ENCODE data around the gene IQCF6. TPM values are rescaled to one million over a fixed set of nuclear protein-coding genes. Genes with fewer than 3 reads are reported as not detected.
"Not testable (repeated sequence)": the region's sequence is repeated elsewhere in the genome, so short reads cannot be mapped to it uniquely, and the experiment has no call there.

The IQCF6 gene
- total and polyA plus RNA-seq, 2 experiments from 2014 or later, result not detected

DNA sequence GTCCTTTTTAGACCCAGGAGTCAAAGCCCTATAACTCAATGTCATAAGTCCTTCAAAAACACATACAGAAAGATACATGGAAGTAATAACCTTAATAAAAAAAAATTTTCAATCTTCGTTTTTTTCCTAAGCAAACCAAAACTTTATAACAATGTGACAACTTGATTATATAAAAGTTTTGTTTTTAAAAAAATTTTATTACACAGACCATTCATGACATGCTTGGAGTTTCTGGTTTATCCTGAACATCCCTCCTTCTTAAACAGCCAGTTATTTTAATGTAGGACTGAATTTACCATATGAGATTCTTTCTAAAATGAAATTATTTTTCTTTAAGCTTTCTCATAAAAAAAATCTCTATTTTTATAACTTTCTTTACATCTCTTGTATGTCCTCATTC, 30.7 kb downstream of the IQCF6 start:
- no peaks in the 10 kb centered on the region for H3K27me3 ChIP-seq
- TF ChIP-seq, protein P1, sequence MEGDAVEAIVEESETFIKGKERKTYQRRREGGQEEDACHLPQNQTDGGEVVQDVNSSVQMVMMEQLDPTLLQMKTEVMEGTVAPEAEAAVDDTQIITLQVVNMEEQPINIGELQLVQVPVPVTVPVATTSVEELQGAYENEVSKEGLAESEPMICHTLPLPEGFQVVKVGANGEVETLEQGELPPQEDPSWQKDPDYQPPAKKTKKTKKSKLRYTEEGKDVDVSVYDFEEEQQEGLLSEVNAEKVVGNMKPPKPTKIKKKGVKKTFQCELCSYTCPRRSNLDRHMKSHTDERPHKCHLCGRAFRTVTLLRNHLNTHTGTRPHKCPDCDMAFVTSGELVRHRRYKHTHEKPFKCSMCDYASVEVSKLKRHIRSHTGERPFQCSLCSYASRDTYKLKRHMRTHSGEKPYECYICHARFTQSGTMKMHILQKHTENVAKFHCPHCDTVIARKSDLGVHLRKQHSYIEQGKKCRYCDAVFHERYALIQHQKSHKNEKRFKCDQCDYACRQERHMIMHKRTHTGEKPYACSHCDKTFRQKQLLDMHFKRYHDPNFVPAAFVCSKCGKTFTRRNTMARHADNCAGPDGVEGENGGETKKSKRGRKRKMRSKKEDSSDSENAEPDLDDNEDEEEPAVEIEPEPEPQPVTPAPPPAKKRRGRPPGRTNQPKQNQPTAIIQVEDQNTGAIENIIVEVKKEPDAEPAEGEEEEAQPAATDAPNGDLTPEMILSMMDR (IDR thresholded peaks at IDR 0.05; ENCODE audit: low read depth, low read length), result no peak
- no peak overlapping the region for H3K4me3 ChIP-seq
- DNase-seq (ENCODE audit: low read depth in 1 of 2, low spot score in 1 of 2), result no peak
- H3K36me3 ChIP-seq, result no peaks in the 10 kb centered on the region
- H3K9me3 ChIP-seq (ENCODE audit: low read depth), result no peaks in the 10 kb centered on the region
- no peak overlapping the region for H3K27ac ChIP-seq
- no peaks in the 10 kb centered on the region for H3K4me1 ChIP-seq (ENCODE audit: low read depth)

DNA sequence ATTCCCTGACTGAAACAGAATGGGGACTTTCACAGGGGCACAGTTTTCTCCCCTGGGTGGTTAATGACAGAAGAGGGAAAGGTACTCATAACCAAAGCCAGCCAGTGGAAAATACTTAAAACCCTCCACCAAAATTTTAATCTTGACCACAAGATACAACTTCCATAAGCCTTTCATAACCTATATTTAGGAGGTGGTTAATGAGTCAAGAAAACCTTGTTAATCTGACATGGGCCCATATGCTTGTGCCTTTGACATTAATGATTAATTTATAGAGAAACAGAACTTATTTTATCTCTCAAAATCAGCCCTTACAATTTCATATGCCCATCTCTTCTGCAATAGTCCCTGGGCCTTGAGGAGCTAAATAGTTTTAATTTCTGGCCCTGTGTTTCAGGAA, 31.2 kb downstream of the IQCF6 start:
- Histone ChIP-seq H3K4me3 (no peak overlapping the region), H3K27ac (no peak overlapping the region), H3K27me3 (no peaks in the 10 kb centered on the region), H3K4me1 (ENCODE audit: low read depth) (no peaks in the 10 kb centered on the region), H3K36me3 (no peaks in the 10 kb centered on the region), H3K9me3 (ENCODE audit: low read depth) (no peaks in the 10 kb centered on the region)
- DNase-seq (ENCODE audit: low read depth in 1 of 2, low spot score in 1 of 2), result no peak
- TF ChIP-seq, protein P1 (IDR thresholded peaks at IDR 0.05; ENCODE audit: low read depth, low read length), result no peak

DNA sequence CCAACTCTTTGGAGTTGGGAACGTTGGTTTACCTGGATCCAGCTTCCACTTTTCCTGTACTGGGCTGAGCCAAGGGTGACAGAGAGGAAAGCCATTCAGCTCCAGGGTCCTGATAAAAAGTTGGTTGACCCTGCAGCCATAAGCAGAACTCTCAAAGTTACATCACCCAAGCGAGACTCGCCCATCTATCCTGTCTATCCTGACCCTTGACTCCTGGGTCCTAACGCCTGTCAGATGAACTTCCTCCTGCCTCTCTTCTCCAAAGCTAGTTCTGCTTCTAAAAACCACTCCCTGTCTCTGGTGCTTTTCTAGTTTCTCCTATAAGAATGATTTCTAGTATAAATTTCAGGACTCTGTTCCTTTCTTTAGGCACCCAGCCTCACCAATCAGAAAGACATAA, 36.1 kb downstream of the IQCF6 start:
- not testable (repeated sequence) for H3K36me3 ChIP-seq; H3K27ac ChIP-seq; H3K27me3 ChIP-seq; H3K4me1 ChIP-seq (ENCODE audit: low read depth); DNase-seq (ENCODE audit: low read depth in 1 of 2, low spot score in 1 of 2); H3K4me3 ChIP-seq; H3K9me3 ChIP-seq (ENCODE audit: low read depth)

DNA sequence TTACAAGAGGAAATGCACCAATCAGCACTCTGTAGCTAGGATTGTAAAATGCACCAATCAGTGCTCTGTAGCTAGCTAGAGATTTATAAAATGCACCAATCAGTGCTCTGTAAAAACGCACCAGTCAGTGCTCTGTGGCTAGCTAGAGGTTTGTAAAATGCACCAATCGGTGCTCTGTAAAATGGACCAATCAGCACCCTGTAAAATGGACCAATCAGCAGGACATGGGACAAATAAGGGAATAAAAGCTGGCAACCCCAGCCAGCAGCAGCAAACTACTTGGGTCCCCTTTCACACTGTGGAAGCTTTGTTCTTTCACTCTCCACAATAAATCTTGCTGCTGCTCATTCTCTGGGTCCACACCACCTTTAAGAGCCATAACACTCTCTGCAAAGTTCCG, 36.7 kb downstream of the IQCF6 start:
- not testable (repeated sequence) for H3K27ac ChIP-seq; H3K36me3 ChIP-seq; H3K27me3 ChIP-seq; H3K9me3 ChIP-seq (ENCODE audit: low read depth); H3K4me3 ChIP-seq; H3K4me1 ChIP-seq (ENCODE audit: low read depth); DNase-seq (ENCODE audit: low read depth in 1 of 2, low spot score in 1 of 2)

DNA sequence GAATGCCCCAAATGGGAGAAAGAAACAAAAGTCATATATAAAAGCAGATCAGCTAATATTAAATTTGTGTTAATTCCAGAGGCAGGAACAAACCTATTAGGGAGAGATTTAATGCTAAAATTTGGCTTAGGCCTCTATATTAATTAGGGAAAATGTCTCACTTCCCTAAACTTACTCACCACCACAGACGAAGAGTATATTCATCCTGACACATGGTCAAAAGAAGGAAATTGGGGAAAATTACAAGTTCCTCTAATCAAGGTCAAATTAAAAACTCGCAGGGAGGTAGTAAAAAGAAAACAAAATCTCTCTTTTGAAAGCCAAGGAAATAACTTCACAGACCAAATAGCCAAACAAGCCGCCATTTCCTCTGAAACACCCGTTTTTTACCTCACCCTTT, 39.9 kb downstream of the IQCF6 start:
- no peaks in the 10 kb centered on the region for H3K27me3 ChIP-seq
- no peaks in the 10 kb centered on the region for H3K9me3 ChIP-seq (ENCODE audit: low read depth)
- no peak overlapping the region for H3K27ac ChIP-seq
- H3K36me3 ChIP-seq, result no peaks in the 10 kb centered on the region
- DNase-seq (ENCODE audit: low read depth in 1 of 2, low spot score in 1 of 2), result no peak
- TF ChIP-seq, protein P1 (IDR thresholded peaks at IDR 0.05; ENCODE audit: low read depth, low read length), result no peak
- no peaks in the 10 kb centered on the region for H3K4me1 ChIP-seq (ENCODE audit: low read depth)
- H3K4me3 ChIP-seq, result no peak overlapping the region

DNA sequence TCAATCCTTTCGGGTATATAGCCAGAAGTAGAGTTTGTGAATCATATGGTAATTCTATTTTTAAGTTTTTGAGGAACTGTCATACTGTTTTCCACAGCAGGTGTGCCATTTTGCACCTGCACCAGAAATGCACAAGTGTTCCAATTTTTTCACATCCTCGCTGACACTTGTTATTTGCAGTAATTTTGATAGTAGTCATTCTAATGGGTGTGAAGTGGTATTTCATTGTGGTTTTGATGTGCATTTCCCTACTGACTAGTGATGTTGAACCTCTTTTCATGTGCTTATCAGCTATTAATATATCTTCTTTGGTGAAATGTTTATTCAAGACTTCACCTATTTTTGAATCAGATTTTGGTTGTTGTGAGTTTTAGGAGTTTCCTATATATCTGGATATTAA, 43.1 kb downstream of the IQCF6 start:
- no peaks in the 10 kb centered on the region for H3K4me1 ChIP-seq (ENCODE audit: low read depth)
- no peak for DNase-seq (ENCODE audit: low read depth in 1 of 2, low spot score in 1 of 2)
- no peaks in the 10 kb centered on the region for H3K27me3 ChIP-seq
- H3K36me3 ChIP-seq, result no peaks in the 10 kb centered on the region
- no peaks in the 10 kb centered on the region for H3K9me3 ChIP-seq (ENCODE audit: low read depth)
- TF ChIP-seq, protein P1 (IDR thresholded peaks at IDR 0.05; ENCODE audit: low read depth, low read length), result no peak
- no peak overlapping the region for H3K4me3 ChIP-seq
- no peak overlapping the region for H3K27ac ChIP-seq

DNA sequence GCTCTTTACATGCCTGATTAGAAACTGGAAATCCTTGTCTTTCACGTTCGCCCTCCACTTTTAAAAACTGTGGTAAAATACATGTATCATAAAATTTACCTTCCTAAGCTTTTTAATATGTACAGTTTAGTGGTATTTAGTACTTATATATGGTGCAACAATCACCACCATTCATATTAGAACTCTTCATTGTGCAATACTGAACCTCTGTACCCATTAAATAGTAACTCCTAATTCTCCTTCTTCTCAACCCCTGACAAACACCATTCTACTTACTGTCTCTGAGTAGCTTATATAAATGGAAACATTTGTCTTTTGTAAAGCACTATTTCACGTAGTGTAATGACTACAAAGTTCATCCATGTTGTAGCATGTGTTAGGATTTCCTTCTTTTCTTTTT, 44.0 kb downstream of the IQCF6 start:
- no peaks in the 10 kb centered on the region for H3K36me3 ChIP-seq
- TF ChIP-seq, protein P1 (IDR thresholded peaks at IDR 0.05; ENCODE audit: low read depth, low read length), result no peak
- DNase-seq (ENCODE audit: low read depth in 1 of 2, low spot score in 1 of 2), result no peak
- no peaks in the 10 kb centered on the region for H3K27me3 ChIP-seq
- H3K9me3 ChIP-seq (ENCODE audit: low read depth), result no peaks in the 10 kb centered on the region
- H3K4me1 ChIP-seq (ENCODE audit: low read depth), result no peaks in the 10 kb centered on the region
- H3K4me3 ChIP-seq, result no peak overlapping the region
- H3K27ac ChIP-seq, result no peak overlapping the region
